HG03575 (cell line): ENCODE measurements around the gene INSC.

Experiments used
- ATAC-seq: cut with Tn5 transposase; IDR thresholded peaks from one replicate; pipeline ENCODE4 v1.9.1; 2021; ENCODE audit not compliant: unreplicated experiment, insufficient number of reproducible peaks, low FRiP score; ENCODE audit errors: extremely low read depth

Gene INSC

DNA sequence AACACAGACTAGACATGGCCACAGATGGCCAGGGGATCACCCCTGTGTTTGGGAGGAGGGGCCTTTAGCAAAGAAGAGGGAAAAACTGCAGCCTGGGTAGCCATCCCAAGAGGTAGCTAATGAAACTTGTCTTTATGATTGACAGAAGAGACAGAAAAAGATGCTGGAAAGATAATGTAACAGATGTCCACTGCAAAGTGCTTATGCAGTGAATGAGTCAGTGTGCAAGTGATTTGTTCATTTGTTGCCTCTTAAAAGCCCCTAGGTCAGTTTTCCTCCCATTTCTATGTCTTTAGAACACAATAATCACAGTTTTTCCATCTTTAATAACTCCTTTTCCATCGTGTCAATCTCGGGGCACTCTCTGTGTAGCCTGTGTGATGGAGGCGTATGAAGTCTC is 57.2 kb downstream of the INSC start:
- ATAC-seq = no peak

DNA sequence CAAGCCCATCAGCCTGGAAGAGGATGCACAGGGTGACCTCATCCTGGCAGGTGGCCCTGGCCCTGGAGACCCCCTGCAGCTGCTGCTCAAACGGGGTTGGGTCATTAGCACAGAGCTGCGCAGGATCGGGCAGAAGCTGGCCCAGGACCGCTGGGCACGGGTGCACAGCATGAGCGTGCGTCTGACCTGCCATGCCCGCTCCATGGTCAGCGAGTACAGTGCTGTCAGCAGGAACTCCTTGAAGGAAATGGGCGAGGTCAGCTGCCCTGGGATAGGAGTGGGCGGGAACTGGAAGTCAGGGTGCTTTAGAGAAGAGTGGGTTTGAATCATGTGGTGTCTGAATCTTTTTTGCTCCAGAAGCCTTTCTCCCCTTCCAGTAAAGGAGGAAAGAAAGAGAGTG is 61.1 kb downstream of the INSC start:
- no peak for ATAC-seq

DNA sequence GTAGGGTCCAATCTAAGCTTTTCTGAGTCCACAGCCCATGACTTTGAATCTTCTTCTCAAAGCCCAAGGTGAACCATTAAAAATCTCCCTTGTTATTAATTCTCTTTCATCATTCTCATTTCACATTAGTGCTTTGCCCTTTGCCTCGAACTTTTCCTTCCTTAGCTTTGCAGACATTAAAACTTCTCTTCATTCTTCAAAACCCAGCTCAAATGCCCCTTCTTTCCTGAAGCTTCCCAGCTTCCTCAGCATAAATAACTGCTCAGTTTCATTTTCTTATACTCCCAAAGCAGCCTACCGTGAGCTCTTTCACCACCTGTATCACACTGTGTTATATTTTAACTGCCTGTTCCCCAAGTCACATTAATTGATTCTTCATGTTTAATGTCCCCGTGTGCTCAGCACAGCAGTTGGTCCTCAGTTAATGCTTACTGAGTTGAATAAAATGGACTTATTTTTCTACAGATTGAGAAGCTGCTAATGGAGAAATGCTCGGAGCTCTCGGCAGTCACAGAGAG is 62.0 kb downstream of the INSC start:
- ATAC-seq = no peak

DNA sequence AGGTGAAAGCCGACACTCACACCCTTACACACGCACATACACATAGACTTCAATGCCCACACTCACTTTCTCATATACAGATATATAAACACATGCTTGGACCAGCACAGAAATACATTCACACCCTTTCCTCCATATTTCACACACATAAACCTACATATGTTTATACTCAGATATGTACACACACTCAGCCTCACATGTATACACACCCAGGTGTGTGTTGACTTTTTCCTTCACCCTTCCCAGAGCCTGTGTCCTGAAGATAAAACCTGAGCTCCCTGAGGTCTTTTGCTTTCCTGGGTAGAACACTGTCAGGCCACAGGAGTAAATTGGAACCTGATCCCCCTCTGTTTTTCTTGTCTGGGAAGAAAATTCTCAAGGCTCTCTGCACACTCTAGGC is 62.8 kb downstream of the INSC start:
- ATAC-seq = no peak

DNA sequence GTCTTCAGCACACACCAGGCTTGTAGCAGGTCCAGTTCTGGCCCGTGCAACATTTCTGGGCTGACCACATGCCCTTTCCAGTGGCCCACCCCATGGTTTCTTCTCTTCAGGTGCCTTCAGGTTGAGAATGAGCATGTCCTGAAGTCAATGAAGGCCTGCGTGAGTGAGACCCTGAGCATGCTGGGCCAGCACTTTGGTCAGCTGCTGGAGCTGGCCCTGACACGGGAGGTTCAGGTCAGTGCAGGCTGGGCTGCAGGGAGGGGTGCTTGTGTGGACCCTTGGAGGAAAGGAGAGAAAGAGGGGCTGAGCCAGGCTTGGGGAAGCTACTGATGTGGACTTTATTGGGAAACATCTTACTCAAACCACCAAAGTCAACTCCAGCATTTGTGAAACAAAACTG is 63.5 kb downstream of the INSC start:
- ATAC-seq = no peak

- no peak for ATAC-seq
These were observed 64.4 kb downstream of the INSC start for GRCh38 chr11:15179167-15179566.

DNA sequence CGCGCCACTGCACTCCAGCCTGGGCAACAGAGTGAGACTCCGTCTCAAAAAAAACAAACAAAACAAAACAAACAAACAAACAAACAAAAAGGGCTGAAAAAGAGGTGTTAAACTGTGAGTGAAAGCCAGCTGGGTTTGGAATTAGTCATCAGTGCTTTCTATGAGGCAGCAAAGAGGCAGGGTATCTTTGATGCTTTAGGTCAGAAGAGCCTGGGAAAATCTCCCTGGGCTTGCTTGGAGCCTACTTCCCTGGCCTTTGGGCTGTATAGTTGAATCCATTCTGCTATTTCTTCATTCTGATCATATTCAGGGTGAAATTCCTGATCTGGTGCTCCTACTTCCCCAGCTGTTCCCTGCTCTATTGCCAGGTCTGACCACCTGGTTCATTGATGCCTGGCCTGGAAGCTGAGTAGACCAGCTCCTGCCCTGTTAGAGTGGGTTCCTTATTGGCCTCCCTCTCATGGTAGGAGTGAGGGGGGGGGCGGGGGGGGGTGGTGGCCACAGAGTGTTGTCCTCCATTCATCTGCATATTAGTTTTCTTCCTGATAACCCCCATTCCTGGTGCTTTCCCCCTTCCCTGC is 65.6 kb downstream of the INSC start:
- peak; percentile 61 for ATAC-seq

DNA sequence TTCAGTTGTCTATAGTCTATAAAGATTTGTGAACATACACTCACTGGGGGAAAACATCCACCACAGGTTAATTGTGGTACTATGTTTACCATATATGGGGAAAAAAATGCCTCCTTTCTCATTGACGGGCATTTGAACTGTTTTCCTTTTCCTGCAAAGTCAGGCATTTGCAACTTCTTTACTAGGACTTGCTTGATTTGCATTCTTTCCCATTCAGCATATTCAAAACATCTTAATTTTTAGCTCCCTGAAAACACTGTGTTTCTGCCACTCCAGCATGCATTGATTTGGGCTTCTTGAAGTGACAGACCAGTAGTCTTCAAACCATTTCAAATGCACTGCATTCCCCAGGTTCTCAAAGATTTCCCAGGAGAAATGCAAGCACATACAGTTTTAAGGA is 67.6 kb downstream of the INSC start:
- ATAC-seq = no peak

DNA sequence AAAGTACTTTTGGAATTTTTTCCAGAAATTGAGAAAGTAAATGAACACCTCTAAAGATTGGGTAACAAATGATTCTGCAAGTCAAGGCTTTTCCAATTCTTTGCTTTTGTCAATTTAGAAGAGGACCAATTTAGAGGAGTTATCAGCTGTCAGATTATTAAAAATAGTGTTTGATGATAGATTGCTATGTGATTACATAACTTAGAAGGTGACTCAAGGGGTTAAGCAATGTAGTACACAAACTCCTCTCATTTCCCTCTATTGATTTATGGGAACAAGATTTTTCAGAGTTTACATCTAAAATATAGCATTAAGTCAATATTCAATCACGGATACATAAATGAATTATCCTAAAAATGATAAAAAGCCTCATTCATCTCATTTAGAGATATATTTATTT is 70.3 kb downstream of the INSC start:
- ATAC-seq = no peak

- ATAC-seq = no peak
These were observed 71.4 kb downstream of the INSC start for GRCh38 chr11:15186146-15186545.

GRCh38 chr11:15189189-15189588 is 74.5 kb downstream of the INSC start:
- ATAC-seq = no peak

- no peak for ATAC-seq
These were observed 75.1 kb downstream of the INSC start for GRCh38 chr11:15189641-15190365.

- no peak for ATAC-seq
These were observed 75.9 kb downstream of the INSC start for GRCh38 chr11:15190611-15191010.

DNA sequence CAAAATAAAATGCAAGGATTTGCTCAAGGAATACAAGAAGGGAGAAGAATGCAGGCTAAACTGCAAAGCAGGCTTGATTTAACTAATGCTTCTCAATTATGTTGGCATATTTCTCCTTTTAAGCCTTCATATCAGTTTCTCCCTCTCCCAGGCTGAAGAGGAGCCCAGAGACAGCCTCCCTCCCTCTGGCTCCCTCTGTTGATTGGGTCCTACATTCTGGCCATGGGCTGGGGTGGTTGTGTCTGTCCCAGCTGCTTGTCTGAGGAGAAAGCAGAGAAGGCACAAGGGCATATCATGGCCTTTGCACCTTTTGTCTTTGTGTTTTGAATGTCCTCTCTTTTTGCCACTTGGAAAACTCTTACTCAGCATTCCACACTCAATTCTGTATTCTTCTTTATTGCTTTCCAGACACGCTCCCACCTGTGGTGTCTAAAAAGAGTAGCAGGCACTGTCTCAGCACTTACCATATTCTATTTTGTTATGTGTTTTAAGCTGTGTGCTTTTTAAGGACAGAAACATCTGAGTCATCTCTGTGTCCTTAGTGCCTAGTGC is 77.4 kb downstream of the INSC start:
- ATAC-seq = no peak

DNA sequence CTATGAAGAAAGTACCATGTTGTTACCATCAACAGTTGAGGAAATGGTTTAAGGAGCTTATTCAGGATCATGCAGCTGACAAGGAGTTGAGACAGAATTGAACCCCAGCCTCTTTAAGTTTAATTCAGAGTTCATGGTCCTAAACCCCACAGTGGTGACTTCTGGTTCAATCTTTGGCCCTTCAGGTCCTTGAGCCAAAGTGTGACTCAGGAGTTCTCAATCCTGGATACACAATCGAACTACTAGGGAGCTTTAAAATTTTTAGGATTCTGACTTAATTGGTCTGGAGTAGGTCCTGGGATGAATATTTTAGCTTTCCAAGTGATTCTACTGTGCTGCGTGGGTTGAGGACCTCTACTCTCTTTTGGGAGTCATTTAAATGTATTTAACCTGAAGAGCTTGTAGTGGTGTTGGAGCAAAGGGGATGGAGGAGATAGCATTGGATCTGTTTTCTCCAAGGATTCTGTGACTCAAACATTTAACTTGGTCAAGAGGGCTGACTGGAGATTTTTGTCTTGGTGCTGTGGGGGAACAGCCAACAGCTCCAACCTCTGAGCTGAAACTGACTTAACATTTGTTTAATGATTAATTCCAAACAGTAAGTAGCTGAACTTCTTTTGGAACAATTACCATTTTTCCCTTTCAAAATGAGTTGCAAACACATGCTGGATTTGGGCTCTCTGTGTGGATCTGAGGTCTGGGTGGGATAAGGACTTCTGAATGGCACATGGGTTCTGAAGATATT is 80.1 kb downstream of the INSC start:
- ATAC-seq = no peak

DNA sequence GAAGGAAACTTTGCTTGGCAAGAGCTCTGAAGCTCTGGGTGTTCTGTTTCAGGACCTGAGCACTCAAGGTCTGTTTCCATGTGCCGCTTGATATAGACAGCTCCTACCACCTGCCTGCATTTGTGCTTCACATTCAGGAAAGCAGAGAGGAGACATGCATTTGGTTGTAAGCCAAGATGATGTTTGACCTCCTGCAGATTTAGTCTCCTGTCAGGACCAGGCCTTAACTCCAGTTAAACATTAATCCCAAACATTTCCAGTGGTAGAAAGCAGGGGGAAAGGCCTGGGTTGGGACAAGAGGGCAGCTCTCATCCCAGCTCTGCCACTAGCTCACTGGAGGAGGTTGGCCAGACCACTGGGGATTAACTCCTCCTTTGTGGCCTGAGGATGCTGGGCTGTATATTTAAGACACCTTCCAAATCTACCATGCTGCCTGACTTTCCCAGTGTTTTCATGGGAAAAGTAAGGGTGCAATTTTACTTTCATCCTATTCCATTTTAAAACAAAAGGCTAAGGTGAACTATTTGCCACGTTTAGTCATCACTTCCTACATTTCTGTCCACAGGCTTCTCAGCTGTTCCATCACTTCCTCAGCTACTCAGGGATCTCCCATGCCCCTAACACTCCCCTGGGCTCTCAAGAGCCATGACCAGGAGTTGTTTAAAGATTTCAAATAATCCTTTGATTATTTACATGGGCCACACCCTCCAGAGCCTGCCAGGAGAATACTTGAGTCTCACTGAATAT is 80.9 kb downstream of the INSC start:
- ATAC-seq = no peak

GRCh38 chr11:15196704-15197103 is 82.0 kb downstream of the INSC start:
- no peak for ATAC-seq

- no peak for ATAC-seq
These were observed 83.0 kb downstream of the INSC start for GRCh38 chr11:15197696-15198095.

DNA sequence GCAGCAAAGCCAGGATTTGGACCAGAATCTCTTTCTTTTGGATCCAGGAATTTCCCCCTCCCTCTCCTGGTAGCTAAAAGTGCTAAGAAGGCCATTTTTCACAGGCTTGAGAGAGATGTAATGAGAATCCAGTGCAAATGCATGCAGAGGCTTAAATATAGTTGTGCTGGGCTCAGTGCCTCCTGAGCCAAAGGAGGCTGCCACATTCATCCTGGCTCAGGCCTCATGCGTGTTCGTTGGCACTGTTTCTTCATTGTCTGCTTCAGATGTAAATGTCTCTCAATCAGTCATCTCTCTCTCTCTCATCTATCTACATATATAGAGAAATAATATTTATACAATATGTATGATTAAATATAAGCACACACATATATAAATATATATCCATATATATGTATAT is 83.6 kb downstream of the INSC start:
- ATAC-seq = no peak
